HEK293 (cell line): ENCODE results near the gene ADCY7.

ENCODE experiments used
- CTCF ChIA-PET: fragments of 350-600 bp; formaldehyde crosslinking; extraction: SDS; loops from one replicate; lab custom pipeline; 2021; ENCODE audit warnings: antibody characterized with exemption; lab: Yijun Ruan, JAX
- POLR2A ChIA-PET: fragments of 300-600 bp; formaldehyde crosslinking; extraction: SDS; loops from one replicate; lab custom pipeline; 2020; ENCODE audit warnings: antibody characterized with exemption, inconsistent platforms; lab: Yijun Ruan, JAX
- H3K27ac ChIP-seq: fragments of 200-500 bp; sonication (Bioruptor generic); 2 replicates; pipeline ENCODE4 v1.5.1; 2014; ENCODE audit warnings: low read depth, low read length, control low read depth, inconsistent platforms; ENCODE audit errors: extremely low read depth
- H3K36me3 ChIP-seq, 2 experiments: fragments of 200-500 bp in 1 of 2; sonication (Bioruptor generic) in 1 of 2; 1 replicate in 1 of 2; 2 replicates in 1 of 2; pipeline ENCODE4 v1.5.1; 2014 to 2017; ENCODE audit warnings: inconsistent platforms in 2 of 2, low read length in 2 of 2; ENCODE audit not compliant: control insufficient read depth in 2 of 2, insufficient read depth in 1 of 2
- H3K4me1 ChIP-seq: fragments of 200-500 bp; sonication (Bioruptor generic); 2 replicates; pipeline ENCODE4 v1.5.1; 2014; ENCODE audit warnings: mild to moderate bottlenecking, low read length, inconsistent platforms; ENCODE audit not compliant: control insufficient read depth, insufficient read depth
- H3K4me3 ChIP-seq: 2 replicates; pipeline ENCODE4 v1.5.1; 2011; ENCODE audit warnings: low read depth, mild to moderate bottlenecking, control low read depth, low read length, moderate library complexity
- H3K9me3 ChIP-seq: fragments of 200-500 bp; sonication (Bioruptor generic); 2 replicates; pipeline ENCODE4 v1.5.1; 2014; ENCODE audit warnings: low read depth, low read length, inconsistent platforms; ENCODE audit not compliant: control insufficient read depth, insufficient read depth
- AEBP2 ChIP-seq: fragments of 450-650 bp; formaldehyde crosslinking; IDR thresholded peaks from 2 replicates; pipeline ENCODE4 v1.5.1; 2016; ENCODE audit warnings: missing biosample characterization, missing genetic modification characterization, borderline replicate concordance
- HOXD13 ChIP-seq: sonication (generic); formaldehyde crosslinking; IDR thresholded peaks from 2 replicates; pipeline ENCODE4 v1.8.0; 2022; ENCODE audit warnings: missing genetic modification reagents, borderline replicate concordance
- KLF1 ChIP-seq: fragments of 450-650 bp; formaldehyde crosslinking; IDR thresholded peaks from 2 replicates; pipeline ENCODE4 v1.5.1; 2016; ENCODE audit warnings: missing biosample characterization, missing genetic modification characterization
- OSR2 ChIP-seq: fragments of 450-650 bp; formaldehyde crosslinking; IDR thresholded peaks from 2 replicates; pipeline ENCODE4 v1.5.1; 2016; ENCODE audit warnings: missing biosample characterization, missing genetic modification characterization
- SP2 ChIP-seq: fragments of 450-650 bp; formaldehyde crosslinking; IDR thresholded peaks from 2 replicates; pipeline ENCODE4 v1.5.1; 2016; ENCODE audit warnings: missing biosample characterization, missing genetic modification characterization
- ZBTB7A ChIP-seq: fragments of 450-650 bp; formaldehyde crosslinking; IDR thresholded peaks from 2 replicates; pipeline ENCODE4 v1.5.1; 2016; ENCODE audit warnings: low read depth, missing biosample characterization, missing genetic modification characterization
- ZNF10 ChIP-seq: fragments of 450-650 bp; formaldehyde crosslinking; IDR thresholded peaks from 2 replicates; pipeline ENCODE4 v1.5.1; 2017; ENCODE audit warnings: missing biosample characterization, missing genetic modification characterization
- ZNF302 ChIP-seq: fragments of 450-650 bp; formaldehyde crosslinking; IDR thresholded peaks from 2 replicates; pipeline ENCODE4 v1.5.1; 2016; ENCODE audit warnings: missing biosample characterization, missing genetic modification characterization, low read depth
- ZNF416 ChIP-seq: fragments of 450-650 bp; formaldehyde crosslinking; IDR thresholded peaks from 2 replicates; pipeline ENCODE4 v1.5.1; 2016; ENCODE audit warnings: missing biosample characterization, missing genetic modification characterization
- ZNF518A ChIP-seq: fragments of 450-650 bp; formaldehyde crosslinking; conservative IDR thresholded peaks from 2 replicates; pipeline ENCODE4 v1.5.1; 2016; ENCODE audit warnings: low read depth, missing biosample characterization, missing genetic modification characterization
- ZNF670 ChIP-seq: fragments of 450-650 bp; formaldehyde crosslinking; IDR thresholded peaks from 2 replicates; pipeline ENCODE4 v1.5.1; 2016; ENCODE audit warnings: missing biosample characterization, missing genetic modification characterization, low read depth
- ZNF777 ChIP-seq: fragments of 450-650 bp; formaldehyde crosslinking; IDR thresholded peaks from 2 replicates; pipeline ENCODE4 v1.5.1; 2017; ENCODE audit warnings: missing biosample characterization, missing genetic modification characterization, borderline replicate concordance
- TF ChIP-seq, protein P1 (sequence below): fragments of 450-650 bp; formaldehyde crosslinking; IDR thresholded peaks from 2 replicates; pipeline ENCODE4 v1.5.1; 2017; ENCODE audit warnings: missing biosample characterization, missing genetic modification characterization
- TF ChIP-seq, protein P2 (sequence below): fragments of 450-650 bp; formaldehyde crosslinking; IDR thresholded peaks from 2 replicates; pipeline ENCODE4 v1.5.1; 2016; ENCODE audit warnings: missing biosample characterization, missing genetic modification characterization

Gene ADCY7

DNA sequence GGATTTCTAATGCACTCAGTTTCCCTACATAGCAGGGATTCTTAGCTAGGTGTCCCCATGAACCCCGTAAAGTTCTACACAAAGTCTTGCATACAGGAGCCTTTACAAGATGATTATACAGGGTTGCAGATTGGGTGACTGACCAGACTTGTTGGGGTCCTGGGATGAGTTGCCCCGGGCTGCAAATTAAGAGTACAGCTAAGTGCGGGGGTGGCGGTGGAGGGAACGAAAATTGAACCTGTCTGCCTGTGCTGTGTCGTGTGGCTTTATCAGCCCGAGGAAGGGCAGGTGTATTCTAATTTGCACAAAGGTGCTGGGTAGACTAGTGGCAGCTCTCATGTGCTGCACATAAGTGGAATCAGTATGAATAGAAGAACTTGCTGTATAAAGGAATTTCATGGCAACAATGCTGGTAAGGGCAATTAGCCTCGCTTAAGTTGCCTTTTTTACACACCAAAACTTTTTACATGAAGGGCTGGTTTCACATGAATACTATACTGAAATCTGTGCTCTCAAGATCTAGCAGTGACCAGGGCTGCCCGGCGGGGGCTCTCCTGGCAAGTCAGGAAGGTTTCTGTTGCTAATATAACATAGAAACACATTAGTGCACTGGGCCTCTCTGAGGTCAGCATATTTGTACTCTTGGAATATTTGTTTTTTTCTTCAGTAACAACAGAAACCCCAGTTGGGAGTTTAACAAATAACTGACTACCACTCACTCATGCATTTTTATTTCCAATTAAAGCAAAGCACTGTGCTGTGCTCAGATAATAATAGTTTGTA lies 50.7 kb downstream of the ADCY7 start:
- CTCF ChIA-PET: interaction anchor here (1.0 to 3.0 kb wide), 2 partner anchors 10 to 103 kb away, joined by 3 to 14 read pairs; no protein-coding TSS in a partner anchor
- Histone ChIP-seq H3K36me3 (peaks cover 10 to 99% of the 10 kb centered on the region in 2 experiments), H3K4me3 (no peak overlapping the region), H3K9me3 (no peaks in the 10 kb centered on the region), H3K4me1 (no peaks in the 10 kb centered on the region), H3K27ac (no peak overlapping the region)
- POLR2A ChIA-PET: no interaction called here
- TF ChIP-seq AEBP2 (tag by site-specific recombination) (no peak), HOXD13 (CRISPR knock-in tag) (no peak), SP2 (tag by site-specific recombination) (no peak), ZNF10 (no peak), ZNF302 (tag by site-specific recombination) (no peak), KLF1 (tag by site-specific recombination) (no peak), ZNF670 (tag by site-specific recombination) (no peak), ZNF416 (no peak), OSR2 (tag by site-specific recombination) (no peak), ZNF777 (tag by site-specific recombination) (no peak), ZBTB7A (tag by site-specific recombination) (no peak), ZNF518A (tag by site-specific recombination) (no peak)
- TF ChIP-seq, protein P1, sequence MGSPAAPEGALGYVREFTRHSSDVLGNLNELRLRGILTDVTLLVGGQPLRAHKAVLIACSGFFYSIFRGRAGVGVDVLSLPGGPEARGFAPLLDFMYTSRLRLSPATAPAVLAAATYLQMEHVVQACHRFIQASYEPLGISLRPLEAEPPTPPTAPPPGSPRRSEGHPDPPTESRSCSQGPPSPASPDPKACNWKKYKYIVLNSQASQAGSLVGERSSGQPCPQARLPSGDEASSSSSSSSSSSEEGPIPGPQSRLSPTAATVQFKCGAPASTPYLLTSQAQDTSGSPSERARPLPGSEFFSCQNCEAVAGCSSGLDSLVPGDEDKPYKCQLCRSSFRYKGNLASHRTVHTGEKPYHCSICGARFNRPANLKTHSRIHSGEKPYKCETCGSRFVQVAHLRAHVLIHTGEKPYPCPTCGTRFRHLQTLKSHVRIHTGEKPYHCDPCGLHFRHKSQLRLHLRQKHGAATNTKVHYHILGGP (tag by site-specific recombination): no peak
- TF ChIP-seq, protein P2, sequence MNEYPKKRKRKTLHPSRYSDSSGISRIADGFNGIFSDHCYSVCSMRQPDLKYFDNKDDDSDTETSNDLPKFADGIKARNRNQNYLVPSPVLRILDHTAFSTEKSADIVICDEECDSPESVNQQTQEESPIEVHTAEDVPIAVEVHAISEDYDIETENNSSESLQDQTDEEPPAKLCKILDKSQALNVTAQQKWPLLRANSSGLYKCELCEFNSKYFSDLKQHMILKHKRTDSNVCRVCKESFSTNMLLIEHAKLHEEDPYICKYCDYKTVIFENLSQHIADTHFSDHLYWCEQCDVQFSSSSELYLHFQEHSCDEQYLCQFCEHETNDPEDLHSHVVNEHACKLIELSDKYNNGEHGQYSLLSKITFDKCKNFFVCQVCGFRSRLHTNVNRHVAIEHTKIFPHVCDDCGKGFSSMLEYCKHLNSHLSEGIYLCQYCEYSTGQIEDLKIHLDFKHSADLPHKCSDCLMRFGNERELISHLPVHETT (tag by site-specific recombination): no peak
